Measurements from ENCODE around the gene LCNL1. TPM values are rescaled to one million over a fixed set of nuclear protein-coding genes. Genes with fewer than 3 reads are reported as not detected.

LCNL1 gene
- total RNA-seq, 3 donors from 2014 or later = not detected

DNA sequence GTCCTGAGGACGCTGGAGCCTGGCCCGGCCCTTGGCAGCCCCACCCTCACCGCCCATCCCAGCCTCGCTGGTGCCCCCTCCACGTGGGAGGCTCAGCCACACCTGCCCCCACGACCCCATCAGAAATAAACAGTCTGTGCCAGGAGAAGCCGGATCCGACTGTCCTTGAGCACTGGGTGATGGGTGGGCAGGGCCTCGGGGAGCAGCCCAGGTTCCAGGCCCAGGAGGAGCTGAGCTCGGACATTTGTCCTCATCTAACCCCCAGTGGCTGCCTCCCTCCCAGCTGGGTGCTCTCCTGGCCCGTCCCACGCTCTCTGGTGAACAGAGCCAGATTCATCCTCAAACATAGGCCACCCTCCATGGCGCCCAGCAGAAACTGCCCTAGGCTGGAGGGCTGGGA lies 10.1 kb upstream of the LCNL1 start:
- ATAC-seq (no peak), DNase-seq (no peak)
- H3K36me3 Mint-ChIP-seq (ENCODE audit: insufficient read depth) = no peaks in the 10 kb centered on the region

DNA sequence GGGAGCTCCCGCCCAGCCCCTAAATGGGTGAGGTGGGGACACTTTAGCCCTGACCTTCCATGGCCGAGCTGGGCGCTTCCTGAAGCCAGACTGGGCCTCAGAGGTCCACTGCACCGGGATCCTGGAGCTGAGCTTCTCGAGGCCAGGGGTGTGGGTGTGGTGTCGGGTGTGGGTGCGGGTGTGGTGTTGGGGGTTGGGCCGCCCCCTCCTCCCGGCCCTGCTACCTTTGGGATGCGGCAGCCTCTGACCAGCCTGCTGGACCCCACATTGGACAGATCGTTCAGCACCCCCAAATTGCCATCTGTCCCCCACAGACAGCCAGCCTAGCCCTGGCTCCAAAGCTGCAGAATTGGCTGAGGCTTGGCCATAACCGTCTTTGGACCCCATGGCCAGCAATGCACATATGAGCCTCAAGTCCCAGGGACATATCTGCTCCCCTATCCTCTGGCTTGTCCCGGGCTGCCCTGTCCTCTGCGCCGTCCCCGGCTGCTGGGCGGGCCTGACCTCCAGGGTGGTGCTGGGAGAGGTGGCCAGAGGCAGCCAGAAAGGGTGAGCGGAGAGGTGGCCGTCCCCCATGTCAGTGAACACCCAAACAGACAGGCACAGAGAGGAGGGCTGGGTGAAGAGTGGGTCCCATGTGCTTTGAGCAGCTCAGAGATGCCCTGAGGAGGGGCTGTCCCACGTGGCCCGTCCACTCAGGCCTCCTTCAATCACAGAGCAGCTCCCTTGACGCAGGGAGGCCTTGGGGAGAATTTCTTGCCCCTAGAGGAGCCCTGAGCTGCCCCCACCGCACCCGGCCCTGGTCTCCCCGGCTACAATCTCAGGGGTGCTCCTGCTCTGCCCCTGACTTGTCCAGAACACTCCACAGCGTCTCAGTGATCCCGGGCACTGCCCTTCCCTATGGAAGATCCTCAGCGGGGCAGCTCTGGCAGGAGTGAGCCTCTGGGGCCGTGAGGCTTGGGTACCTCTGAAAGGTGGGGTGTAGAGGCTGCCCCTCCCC lies 8.9 kb upstream of the LCNL1 start:
- H3K9me3 Mint-ChIP-seq = no peaks in the 10 kb centered on the region
- H3K27me3 Mint-ChIP-seq (ENCODE audit: low read depth) = no peaks in the 10 kb centered on the region
- peaks cover 24% of the 10 kb centered on the region for H3K4me1 Mint-ChIP-seq (ENCODE audit: low read depth)
- no peaks in the 10 kb centered on the region for H3K36me3 Mint-ChIP-seq (ENCODE audit: insufficient read depth)
- H3K4me3 Mint-ChIP-seq = no peak overlapping the region
- DNase-seq = no peak
- no peak for ATAC-seq

More for the DNA sequence above, 10.1 kb upstream of the LCNL1 start:
- H3K27me3 Mint-ChIP-seq (ENCODE audit: low read depth) = no peaks in the 10 kb centered on the region
- no peak overlapping the region for H3K4me3 Mint-ChIP-seq
- H3K9me3 Mint-ChIP-seq = no peaks in the 10 kb centered on the region
- peaks cover 24% of the 10 kb centered on the region for H3K4me1 Mint-ChIP-seq (ENCODE audit: low read depth)

DNA sequence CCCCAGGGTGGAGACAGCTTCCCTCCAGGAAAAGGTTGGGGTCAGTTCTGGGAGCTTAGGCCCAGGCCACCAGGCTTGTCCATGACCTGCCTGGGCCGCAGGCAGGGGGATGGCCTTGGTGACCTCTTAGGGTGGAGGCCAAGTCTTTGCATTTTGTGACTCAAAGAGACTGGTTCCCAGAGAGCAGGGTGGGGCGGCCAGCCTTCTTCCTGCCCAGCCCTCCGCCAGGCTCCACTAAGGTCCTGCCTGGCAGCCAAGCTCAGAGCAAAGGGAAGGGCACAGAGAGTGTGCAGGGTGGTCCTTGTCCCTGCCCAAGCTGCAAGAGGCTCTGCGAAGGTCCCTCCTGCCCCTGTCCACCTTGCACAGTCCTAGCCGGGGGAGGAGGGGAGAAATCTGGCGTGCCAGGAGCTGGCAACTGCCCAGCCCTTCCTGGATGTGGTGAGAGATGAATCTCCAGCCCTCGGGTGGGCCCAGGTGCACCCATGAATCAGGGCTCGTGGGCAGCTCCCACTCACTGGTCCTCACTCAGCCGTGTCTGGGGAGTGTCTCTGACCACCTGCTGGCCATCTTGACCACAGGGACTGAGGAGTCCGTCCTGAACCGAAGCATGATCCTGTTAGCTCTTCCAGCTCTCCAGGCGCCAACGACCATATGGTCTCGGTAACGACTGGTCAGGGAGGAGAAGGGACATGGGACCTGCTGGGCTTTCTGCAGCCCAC lies 7.8 kb upstream of the LCNL1 start:
- peak overlapping the region; percentile 55 for H3K4me3 Mint-ChIP-seq
- peaks cover 24% of the 10 kb centered on the region for H3K4me1 Mint-ChIP-seq (ENCODE audit: low read depth)
- ATAC-seq (no peak), DNase-seq (no peak)
- no peaks in the 10 kb centered on the region for H3K36me3 Mint-ChIP-seq (ENCODE audit: insufficient read depth)
- no peaks in the 10 kb centered on the region for H3K27me3 Mint-ChIP-seq (ENCODE audit: low read depth)
- H3K9me3 Mint-ChIP-seq = no peaks in the 10 kb centered on the region

DNA sequence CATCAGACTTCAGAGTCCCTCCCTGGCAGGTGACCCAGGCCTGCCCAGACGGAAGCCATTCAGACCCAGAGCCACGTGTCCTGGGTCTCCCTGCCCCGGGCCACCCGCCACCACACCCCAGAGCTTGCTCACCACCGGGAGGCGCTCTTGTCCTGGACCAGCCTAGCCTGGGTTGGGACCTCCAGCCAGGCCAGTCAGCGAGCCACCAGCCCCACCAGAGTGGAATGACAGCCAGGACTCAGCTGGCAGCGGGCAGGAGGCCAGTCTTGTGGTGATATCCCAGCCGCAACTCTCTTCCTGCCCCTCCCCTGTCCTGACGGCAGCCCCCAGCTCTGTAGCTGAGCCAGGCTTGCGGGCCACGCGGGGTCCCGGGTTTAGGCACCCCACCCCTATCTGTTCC lies 7.1 kb upstream of the LCNL1 start:
- peak in 1 of 2 donors; percentile 24 for ATAC-seq
- H3K4me3 Mint-ChIP-seq = peak overlapping the region; percentile 55
- no peaks in the 10 kb centered on the region for H3K36me3 Mint-ChIP-seq (ENCODE audit: insufficient read depth)
- no peak for DNase-seq
- no peaks in the 10 kb centered on the region for H3K9me3 Mint-ChIP-seq
- no peaks in the 10 kb centered on the region for H3K27me3 Mint-ChIP-seq (ENCODE audit: low read depth)
- peaks cover 24% of the 10 kb centered on the region for H3K4me1 Mint-ChIP-seq (ENCODE audit: low read depth)

DNA sequence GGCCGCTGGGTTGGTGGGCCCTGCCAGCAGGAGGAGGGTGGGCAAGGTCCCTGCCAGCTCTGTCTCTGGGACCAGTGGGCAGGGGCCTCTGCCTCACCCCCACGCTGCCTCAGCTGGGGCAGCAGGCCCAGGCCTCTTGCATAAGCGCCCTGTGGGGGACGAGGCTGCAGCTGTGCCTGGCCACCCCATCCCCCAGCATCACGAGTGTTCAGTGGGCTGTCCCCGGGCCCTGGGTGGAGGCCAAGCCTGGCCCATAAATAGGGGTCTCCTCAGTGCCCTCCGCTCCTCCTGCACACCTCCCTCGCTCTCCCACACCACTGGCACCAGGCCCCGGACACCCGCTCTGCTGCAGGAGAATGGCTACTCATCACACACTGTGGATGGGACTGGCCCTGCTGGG lies 5.6 kb upstream of the LCNL1 start, which contains the start of gene PTGDS:
TSS of gene PTGDS (plus strand) at position 282 of the 400 bp plus-strand sequence. CDS start at position 357, 75 bp downstream.
- H3K9me3 Mint-ChIP-seq = no peaks in the 10 kb centered on the region
- H3K4me3 Mint-ChIP-seq = peak within 1 kb of the TSS; percentile 26
- DNase-seq (no peak), ATAC-seq (no peak)
- H3K36me3 Mint-ChIP-seq (ENCODE audit: insufficient read depth) = no peaks in the 10 kb centered on the region
- H3K27me3 Mint-ChIP-seq (ENCODE audit: low read depth) = no peaks in the 10 kb centered on the region
- H3K4me1 Mint-ChIP-seq (ENCODE audit: low read depth) = peaks cover 24% of the 10 kb centered on the region

DNA sequence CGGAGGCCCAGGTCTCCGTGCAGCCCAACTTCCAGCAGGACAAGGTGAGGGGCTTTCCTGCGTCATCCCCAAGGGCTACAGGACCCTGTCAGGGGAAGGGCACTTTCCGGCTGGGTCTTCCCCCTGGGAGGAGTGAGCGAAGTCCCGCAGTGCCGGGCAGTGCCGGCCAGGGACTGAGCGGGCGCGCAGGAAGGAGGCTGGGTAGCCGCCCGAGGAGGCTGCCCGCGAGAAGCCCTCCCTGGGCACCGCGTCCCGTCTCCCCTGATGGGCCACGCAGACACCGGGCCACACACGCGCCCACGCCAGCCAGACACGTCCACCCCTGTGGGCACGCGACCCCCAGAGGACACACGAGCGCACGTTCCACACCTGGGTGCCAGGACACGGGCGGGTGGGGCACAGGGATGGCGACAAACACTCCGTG lies 5.1 kb upstream of the LCNL1 start:
- peaks cover under 1% of the 10 kb centered on the region for H3K27me3 Mint-ChIP-seq (ENCODE audit: low read depth)
- H3K4me3 Mint-ChIP-seq = no peak overlapping the region
- H3K4me1 Mint-ChIP-seq (ENCODE audit: low read depth) = peaks cover 24% of the 10 kb centered on the region
- H3K9me3 Mint-ChIP-seq = no peaks in the 10 kb centered on the region
- ATAC-seq = no peak
- no peaks in the 10 kb centered on the region for H3K36me3 Mint-ChIP-seq (ENCODE audit: insufficient read depth)
- DNase-seq = no peak

DNA sequence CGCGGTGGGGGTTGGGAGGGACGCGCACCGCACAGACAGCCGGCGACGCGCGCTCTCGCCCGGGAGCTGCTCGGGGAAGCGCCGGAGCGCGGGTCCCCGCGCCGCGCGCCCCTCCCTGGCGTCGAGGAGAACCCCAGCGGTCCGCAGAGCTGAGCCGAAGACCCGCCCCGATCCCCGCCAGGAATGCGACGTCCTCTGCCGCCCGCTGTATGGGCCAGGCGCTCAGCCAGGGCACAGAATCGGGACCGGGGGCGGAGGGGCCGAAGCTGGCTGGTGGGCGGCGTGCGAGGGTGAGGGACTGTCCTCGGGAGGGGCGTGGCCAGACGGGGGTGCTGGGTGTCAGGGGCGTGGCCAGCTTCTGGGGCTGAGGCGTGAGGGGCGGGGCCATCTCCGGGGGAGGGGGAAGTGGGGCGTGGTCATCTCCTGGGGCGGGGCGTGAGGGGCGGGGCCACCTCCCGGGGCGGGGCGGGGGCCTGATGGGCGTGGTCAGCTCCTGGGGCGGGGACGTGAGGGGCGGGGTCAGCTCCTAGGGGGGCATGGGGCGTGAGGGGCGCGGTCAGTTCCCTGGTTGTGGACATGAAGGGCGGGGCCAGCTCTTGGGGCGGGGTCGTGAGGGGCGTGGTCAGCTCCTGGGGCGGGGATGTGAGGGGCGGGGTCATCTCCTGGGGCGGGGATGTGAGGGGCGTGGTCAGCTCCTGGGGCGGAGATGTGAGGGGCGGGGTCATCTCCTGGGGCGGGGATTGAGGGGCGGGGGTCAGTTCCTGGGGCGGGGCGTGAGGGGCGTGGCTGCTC lies 4.5 kb upstream of the LCNL1 start:
- H3K4me3 Mint-ChIP-seq = no peak overlapping the region

DNA sequence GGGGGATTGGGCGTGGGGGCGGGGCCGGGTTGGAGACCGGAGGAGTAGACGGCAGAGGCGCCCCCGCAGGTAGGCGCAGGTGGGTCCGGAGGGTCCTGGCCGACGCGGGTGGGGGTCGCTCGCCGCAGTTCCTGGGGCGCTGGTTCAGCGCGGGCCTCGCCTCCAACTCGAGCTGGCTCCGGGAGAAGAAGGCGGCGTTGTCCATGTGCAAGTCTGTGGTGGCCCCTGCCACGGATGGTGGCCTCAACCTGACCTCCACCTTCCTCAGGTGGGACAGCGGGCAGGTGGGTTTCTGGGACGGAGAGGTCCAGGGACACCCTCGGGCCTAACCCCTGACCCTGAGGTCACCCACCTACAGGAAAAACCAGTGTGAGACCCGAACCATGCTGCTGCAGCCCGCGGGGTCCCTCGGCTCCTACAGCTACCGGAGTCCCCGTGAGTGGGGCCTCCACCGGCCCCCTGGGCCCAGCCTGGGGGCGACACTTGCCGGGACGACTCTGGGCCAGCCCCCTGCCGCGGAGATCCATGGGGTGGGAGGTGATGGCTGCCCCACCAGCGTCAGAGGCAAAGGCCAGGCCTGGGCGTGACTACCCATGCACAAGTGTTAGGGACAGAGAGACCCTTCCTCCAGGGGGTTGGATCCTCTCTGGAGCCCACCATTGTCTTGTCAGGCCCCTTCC lies 3.8 kb upstream of the LCNL1 start:
- Mint-ChIP-seq H3K27me3 (ENCODE audit: low read depth) (peaks cover 12% of the 10 kb centered on the region), H3K36me3 (ENCODE audit: insufficient read depth) (no peaks in the 10 kb centered on the region), H3K9me3 (no peaks in the 10 kb centered on the region), H3K4me1 (ENCODE audit: low read depth) (peaks cover 27% of the 10 kb centered on the region), H3K4me3 (no peak overlapping the region)
- peak in 1 of 2 donors; percentile 6 for ATAC-seq
- no peak for DNase-seq

More for the DNA sequence above, 4.5 kb upstream of the LCNL1 start:
- ATAC-seq (peak; percentile 46 to 48), DNase-seq (peak; percentile 57)
- Mint-ChIP-seq H3K4me1 (ENCODE audit: low read depth) (peaks cover 24% of the 10 kb centered on the region), H3K27me3 (ENCODE audit: low read depth) (peaks cover 6% of the 10 kb centered on the region), H3K9me3 (no peaks in the 10 kb centered on the region), H3K36me3 (ENCODE audit: insufficient read depth) (no peaks in the 10 kb centered on the region)

DNA sequence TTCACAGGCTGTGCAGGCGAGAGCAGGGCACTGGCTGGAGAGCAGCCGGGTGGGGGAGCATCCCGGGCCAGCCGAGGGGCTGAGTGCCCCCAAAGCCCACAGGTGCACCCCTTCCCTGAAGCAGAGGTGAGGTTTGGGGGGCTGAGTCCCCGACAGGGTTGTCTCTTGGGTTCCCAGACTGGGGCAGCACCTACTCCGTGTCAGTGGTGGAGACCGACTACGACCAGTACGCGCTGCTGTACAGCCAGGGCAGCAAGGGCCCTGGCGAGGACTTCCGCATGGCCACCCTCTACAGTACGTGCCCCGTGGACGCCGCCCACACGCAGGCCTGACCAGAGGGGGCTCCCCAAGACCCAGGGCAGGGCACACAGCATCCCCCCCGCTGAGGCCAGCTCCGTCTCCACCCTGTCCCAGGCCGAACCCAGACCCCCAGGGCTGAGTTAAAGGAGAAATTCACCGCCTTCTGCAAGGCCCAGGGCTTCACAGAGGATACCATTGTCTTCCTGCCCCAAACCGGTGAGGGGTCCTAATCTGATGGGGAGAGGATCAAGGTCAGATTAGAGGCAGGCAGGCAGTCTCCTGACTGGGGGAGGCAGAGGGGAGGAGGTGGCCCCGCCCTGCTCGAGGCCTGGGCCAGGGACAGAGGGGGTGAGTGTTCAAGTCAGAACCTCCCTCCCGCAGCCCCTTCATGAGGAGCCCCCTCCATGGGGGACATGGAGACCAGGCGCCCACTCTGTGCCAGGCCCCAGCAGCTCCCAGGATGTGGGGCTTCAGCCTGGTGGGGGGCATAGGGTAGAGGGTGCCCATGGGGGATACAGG lies 2.8 kb upstream of the LCNL1 start:
- Mint-ChIP-seq H3K36me3 (ENCODE audit: insufficient read depth) (no peaks in the 10 kb centered on the region), H3K27me3 (ENCODE audit: low read depth) (peaks cover 13% of the 10 kb centered on the region), H3K9me3 (no peaks in the 10 kb centered on the region), H3K4me3 (no peak overlapping the region), H3K4me1 (ENCODE audit: low read depth) (peaks cover 20% of the 10 kb centered on the region)
- DNase-seq (no peak), ATAC-seq (no peak)

DNA sequence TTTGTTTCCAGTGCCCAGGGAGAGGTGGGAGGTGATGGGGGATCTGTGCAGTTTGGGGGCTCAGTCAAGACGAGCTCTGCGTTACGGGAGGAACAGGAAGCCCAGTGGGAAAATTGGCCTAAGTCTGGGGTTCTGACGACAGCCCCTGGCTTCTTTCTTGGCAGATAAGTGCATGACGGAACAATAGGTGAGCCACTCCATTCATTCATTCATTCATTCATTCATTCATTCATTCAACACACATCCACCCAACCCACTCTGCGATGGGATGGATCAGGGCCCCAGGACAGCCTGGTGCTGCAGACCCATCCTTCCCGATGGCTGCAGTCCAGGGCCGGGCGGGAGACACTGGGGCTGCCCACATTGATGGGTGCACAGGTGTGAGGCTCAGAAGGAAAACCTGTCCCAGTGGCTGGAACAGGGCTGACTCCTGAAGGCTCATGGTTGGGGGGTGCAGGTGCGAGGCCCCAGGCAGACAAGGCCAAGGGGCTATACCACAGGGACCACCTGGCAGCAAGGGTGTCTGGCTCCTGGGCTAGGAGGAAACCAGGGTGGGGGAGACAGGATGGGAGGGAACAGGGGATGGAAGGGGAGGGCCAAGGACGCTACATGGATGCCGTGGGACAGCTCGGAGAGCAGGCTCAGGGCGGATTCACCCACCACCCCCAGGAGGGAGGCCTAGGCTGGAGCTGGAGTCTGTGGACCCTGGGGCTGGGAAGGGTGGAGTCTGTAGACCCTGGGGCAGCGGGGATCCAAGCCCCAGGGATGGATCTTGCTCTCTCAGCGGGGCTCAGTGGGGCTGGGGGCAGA lies 1.9 kb upstream of the LCNL1 start:
- Mint-ChIP-seq H3K36me3 (ENCODE audit: insufficient read depth) (no peaks in the 10 kb centered on the region), H3K27me3 (ENCODE audit: low read depth) (peaks cover 13% of the 10 kb centered on the region), H3K4me3 (no peak overlapping the region), H3K9me3 (no peaks in the 10 kb centered on the region), H3K4me1 (ENCODE audit: low read depth) (peaks cover 12% of the 10 kb centered on the region)
- DNase-seq = no peak
- ATAC-seq = no peak

DNA sequence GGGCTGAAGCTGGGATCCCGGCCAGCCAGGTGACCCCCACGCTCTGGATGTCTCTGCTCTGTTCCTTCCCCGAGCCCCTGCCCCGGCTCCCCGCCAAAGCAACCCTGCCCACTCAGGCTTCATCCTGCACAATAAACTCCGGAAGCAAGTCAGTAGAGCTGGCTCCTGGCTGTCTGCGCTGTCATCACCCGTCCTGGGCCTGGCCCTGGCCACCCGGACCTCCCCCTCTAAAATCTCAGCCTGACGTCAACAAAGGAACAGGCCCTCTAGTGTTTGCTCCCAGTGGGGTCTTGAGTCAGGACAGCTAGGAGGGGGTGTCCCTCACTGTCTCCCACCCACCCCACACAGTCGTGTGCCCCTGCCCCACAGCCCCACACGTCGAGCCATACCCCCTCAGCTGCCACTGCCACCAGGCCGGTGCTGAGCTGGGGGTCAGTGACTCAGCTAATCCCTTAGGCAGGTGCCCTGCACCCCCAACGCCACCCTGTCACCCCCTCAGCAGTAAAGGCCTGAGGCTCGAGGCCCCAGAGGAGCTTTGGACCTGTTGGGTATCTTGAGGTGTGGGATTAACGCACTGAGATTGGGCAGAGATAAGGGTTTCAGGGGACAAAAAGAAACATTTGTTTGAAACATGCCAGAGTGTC lies 1.1 kb upstream of the LCNL1 start:
- no peak for ATAC-seq

DNA sequence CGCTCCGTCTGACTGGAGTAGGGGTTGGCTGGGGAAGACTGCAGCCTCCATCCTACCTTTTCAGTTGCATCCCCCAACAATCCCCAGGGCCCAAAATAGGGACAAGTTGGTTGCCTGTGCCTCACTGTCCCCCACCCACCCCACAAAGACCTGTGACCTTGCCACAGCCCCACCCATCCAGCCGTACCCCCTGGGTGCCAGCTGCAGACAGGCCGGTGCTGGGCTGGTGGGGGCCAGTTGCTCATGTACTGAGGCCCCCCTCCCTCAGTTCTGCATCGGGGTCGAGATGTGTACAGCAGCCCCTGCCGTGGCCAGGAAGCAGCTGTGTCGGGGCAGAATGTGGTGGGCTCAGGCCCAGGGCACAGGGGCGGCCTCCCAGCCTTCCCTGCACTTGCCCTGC lies 374 bp downstream of the LCNL1 start:
- H3K9me3 Mint-ChIP-seq = no peaks in the 10 kb centered on the region
- no peak overlapping the region for H3K4me3 Mint-ChIP-seq
- H3K4me1 Mint-ChIP-seq (ENCODE audit: low read depth) = peaks cover 4% of the 10 kb centered on the region
- H3K27me3 Mint-ChIP-seq (ENCODE audit: low read depth) = peaks cover 20% of the 10 kb centered on the region
- DNase-seq (no peak), ATAC-seq (no peak)
- no peaks in the 10 kb centered on the region for H3K36me3 Mint-ChIP-seq (ENCODE audit: insufficient read depth)

More for the DNA sequence above, 1.1 kb upstream of the LCNL1 start:
- peaks cover 19% of the 10 kb centered on the region for H3K27me3 Mint-ChIP-seq (ENCODE audit: low read depth)
- H3K9me3 Mint-ChIP-seq = no peaks in the 10 kb centered on the region
- no peak overlapping the region for H3K4me3 Mint-ChIP-seq
- H3K4me1 Mint-ChIP-seq (ENCODE audit: low read depth) = peaks cover 5% of the 10 kb centered on the region
- H3K36me3 Mint-ChIP-seq (ENCODE audit: insufficient read depth) = no peaks in the 10 kb centered on the region
- no peak for DNase-seq

Data from activated T-cell treated with anti-CD3 and anti-CD28 coated beads, Interleukin-2, amount 50 U/mL, for 4 hours (primary cell).